Chondrocyte (in vitro differentiated cells): Measurements from ENCODE around the gene SUN1. TPM values are rescaled to one million over a fixed set of nuclear protein-coding genes. Genes with fewer than 3 reads are reported as not detected.

Experiments used
- DNase-seq: peaks from one replicate; pipeline ENCODE4 v3.0.0; 2021; ENCODE audit warnings: mixed read lengths, low spot score
- H3K27ac Mint-ChIP-seq: one replicate; pipeline ENCODE4 v1.8.0; 2021; ENCODE audit warnings: mild to moderate bottlenecking, moderate library complexity, mixed read lengths; ENCODE audit not compliant: unreplicated experiment
- H3K27me3 Mint-ChIP-seq: 2 replicates; pipeline ENCODE4 v1.8.0; 2021; ENCODE audit warnings: low read depth, mixed read lengths
- H3K36me3 Mint-ChIP-seq: 2 replicates; pipeline ENCODE4 v1.8.0; 2021; ENCODE audit warnings: low read depth, mixed read lengths
- H3K4me1 Mint-ChIP-seq: 2 replicates; pipeline ENCODE4 v1.8.0; 2021; ENCODE audit warnings: low read depth, mild to moderate bottlenecking, mixed read lengths
- H3K4me3 Mint-ChIP-seq: one replicate; pipeline ENCODE4 v1.8.0; 2021; ENCODE audit warnings: mild to moderate bottlenecking, moderate library complexity, mixed read lengths; ENCODE audit not compliant: unreplicated experiment
- H3K9me3 Mint-ChIP-seq: 2 replicates; pipeline ENCODE4 v1.8.0; 2021; ENCODE audit warnings: low read depth, mixed read lengths
- CTCF ChIP-seq: fragments of 200-600 bp; sonication (generic); IDR thresholded peaks from 2 replicates; pipeline ENCODE4 v1.5.0; 2021; ENCODE audit warnings: antibody characterized with exemption, mild to moderate bottlenecking, moderate library complexity
- total RNA-seq: library from RNA; stranded (reverse); gene quantifications from 3 replicates; pipeline ENCODE4 v1.2.1, GENCODE V29; 2021

SUN1 gene
- total RNA-seq, 1 donor from 2014 or later, result 134 TPM

- H3K27me3 Mint-ChIP-seq, result no peaks in the 10 kb centered on the region
- H3K27ac Mint-ChIP-seq, result peak overlapping the region; percentile 17
- no peaks in the 10 kb centered on the region for H3K9me3 Mint-ChIP-seq
- H3K4me3 Mint-ChIP-seq, result no peak overlapping the region
- peaks cover 41% of the 10 kb centered on the region for H3K36me3 Mint-ChIP-seq
- H3K4me1 Mint-ChIP-seq, result no peaks in the 10 kb centered on the region
- no peak for TF ChIP-seq CTCF
- no peak for DNase-seq
Measured at GRCh38 chr7:855686-856369, 23.6 kb downstream of the SUN1 start.

GRCh38 chr7:856444-857095 lies 24.3 kb downstream of the SUN1 start:
- H3K9me3 Mint-ChIP-seq, result no peaks in the 10 kb centered on the region
- H3K36me3 Mint-ChIP-seq, result peaks cover 46% of the 10 kb centered on the region
- H3K4me3 Mint-ChIP-seq, result no peak overlapping the region

GRCh38 chr7:857661-858060 lies 25.4 kb downstream of the SUN1 start:
- DNase-seq, result no peak
- Mint-ChIP-seq H3K27ac (no peak overlapping the region), H3K4me1 (no peaks in the 10 kb centered on the region), H3K36me3 (peaks cover 53% of the 10 kb centered on the region), H3K4me3 (no peak overlapping the region), H3K27me3 (no peaks in the 10 kb centered on the region), H3K9me3 (no peaks in the 10 kb centered on the region)
- no peak for TF ChIP-seq CTCF

More at GRCh38 chr7:856444-857095, 24.3 kb downstream of the SUN1 start:
- no peak for TF ChIP-seq CTCF
- H3K27ac Mint-ChIP-seq, result no peak overlapping the region
- H3K27me3 Mint-ChIP-seq, result no peaks in the 10 kb centered on the region
- H3K4me1 Mint-ChIP-seq, result no peaks in the 10 kb centered on the region
- DNase-seq, result no peak

GRCh38 chr7:859359-860030 lies 27.2 kb downstream of the SUN1 start:
- Mint-ChIP-seq H3K27ac (peak overlapping the region; percentile 51), H3K4me3 (no peak overlapping the region), H3K27me3 (no peaks in the 10 kb centered on the region), H3K4me1 (no peaks in the 10 kb centered on the region), H3K9me3 (no peaks in the 10 kb centered on the region), H3K36me3 (peaks cover 51% of the 10 kb centered on the region)
- DNase-seq, result no peak
- no peak for TF ChIP-seq CTCF

GRCh38 chr7:860149-860548 lies 27.9 kb downstream of the SUN1 start:
- no peak for TF ChIP-seq CTCF

More at GRCh38 chr7:860149-860548, 27.9 kb downstream of the SUN1 start:
- Mint-ChIP-seq H3K4me1 (no peaks in the 10 kb centered on the region), H3K36me3 (peaks cover 52% of the 10 kb centered on the region), H3K4me3 (no peak overlapping the region), H3K9me3 (no peaks in the 10 kb centered on the region), H3K27ac (no peak overlapping the region), H3K27me3 (no peaks in the 10 kb centered on the region)
- no peak for DNase-seq
